ENCODE measurements around the gene SCAMP4. TPM values are rescaled to one million over a fixed set of nuclear protein-coding genes. Genes with fewer than 3 reads are reported as not detected.

Gene SCAMP4
- total RNA-seq, 4 donors from 2014 or later: 49.8 to 144 (median 83.9) TPM

DNA sequence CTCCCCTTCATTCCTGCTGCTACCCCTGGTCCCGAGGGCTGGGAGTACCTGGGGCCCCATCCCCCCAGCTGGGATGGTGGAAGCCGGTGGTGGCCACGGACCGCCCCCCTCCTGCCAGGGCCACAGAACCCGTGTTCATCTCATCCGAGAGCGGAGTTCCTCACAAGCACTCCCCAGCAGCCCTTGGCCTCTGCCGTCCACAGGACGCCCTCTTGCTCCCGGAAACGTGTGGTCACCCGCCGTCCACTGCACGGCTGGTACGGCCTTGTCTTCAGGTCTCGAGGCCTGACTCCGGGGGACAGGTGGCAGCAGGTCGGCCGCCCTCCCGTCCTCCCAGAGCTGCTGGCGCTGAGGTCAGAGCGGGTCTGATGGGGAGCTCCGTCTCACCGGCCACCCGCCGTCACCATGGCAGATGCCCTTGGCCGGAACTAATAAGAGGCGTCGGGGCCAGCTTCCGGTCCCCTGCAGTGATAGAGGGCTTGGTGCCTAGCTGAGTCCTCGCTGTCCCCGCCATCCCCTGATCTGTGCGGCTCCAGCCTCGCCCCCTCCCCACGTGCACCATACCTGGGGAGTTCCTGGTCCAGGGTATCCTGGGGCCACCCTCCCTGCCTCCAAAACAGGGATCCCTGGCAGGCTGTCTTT, 19.2 kb downstream of the SCAMP4 start:
- Histone ChIP-seq H3K4me1 (peaks cover 0 to 7% (median 0%) of the 10 kb centered on the region in 3 donors), H3K36me3 (peaks cover 12 to 68% (median 19%) of the 10 kb centered on the region in 3 donors), H3K9me3 (no peaks in the 10 kb centered on the region), H3K4me3 (no peak overlapping the region), H3K27me3 (no peaks in the 10 kb centered on the region), H3K27ac (no peak overlapping the region)
- intact Hi-C loops (cut with DNase I): no loop called here
- no peak for TF ChIP-seq POLR2A (IDR thresholded peaks at IDR 0.05)
- TF ChIP-seq, protein P1, sequence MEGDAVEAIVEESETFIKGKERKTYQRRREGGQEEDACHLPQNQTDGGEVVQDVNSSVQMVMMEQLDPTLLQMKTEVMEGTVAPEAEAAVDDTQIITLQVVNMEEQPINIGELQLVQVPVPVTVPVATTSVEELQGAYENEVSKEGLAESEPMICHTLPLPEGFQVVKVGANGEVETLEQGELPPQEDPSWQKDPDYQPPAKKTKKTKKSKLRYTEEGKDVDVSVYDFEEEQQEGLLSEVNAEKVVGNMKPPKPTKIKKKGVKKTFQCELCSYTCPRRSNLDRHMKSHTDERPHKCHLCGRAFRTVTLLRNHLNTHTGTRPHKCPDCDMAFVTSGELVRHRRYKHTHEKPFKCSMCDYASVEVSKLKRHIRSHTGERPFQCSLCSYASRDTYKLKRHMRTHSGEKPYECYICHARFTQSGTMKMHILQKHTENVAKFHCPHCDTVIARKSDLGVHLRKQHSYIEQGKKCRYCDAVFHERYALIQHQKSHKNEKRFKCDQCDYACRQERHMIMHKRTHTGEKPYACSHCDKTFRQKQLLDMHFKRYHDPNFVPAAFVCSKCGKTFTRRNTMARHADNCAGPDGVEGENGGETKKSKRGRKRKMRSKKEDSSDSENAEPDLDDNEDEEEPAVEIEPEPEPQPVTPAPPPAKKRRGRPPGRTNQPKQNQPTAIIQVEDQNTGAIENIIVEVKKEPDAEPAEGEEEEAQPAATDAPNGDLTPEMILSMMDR (IDR thresholded peaks at IDR 0.05): no peak
- no peak for DNase-seq
- WGBS, 2 donors: 85% methylated on average over 5 of the region's 35 CpGs; no CpG with 5 or more reads in 1 of the 2 donors

DNA sequence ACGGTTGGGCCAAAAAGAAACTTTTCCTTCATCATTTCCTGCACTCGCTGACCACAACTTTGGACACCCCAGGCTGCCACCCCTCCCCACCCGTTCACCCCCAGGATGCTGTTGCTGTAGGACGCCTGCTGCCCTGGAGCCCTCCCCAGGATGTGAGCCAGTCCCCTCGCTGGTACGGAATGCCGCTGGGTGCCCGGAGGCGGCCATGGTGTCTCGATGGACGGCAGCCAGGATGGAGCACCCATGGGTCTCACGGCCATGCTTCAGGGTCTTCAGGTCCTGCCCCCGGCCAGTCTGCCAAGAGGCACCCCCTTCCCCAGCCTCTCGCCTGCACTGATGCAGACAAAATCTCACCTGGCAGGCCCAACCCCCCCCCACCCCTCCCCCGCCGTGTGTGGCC, 20.3 kb downstream of the SCAMP4 start:
- H3K36me3 ChIP-seq: peaks cover 10 to 57% (median 18%) of the 10 kb centered on the region in 3 donors
- DNase-seq: no peak
- intact Hi-C loops (cut with DNase I): no loop called here
- H3K4me3 ChIP-seq: no peak overlapping the region
- no peak for TF ChIP-seq POLR2A (IDR thresholded peaks at IDR 0.05)
- TF ChIP-seq, protein P1 (IDR thresholded peaks at IDR 0.05): no peak
- no peak overlapping the region for H3K27ac ChIP-seq
- no peaks in the 10 kb centered on the region for H3K9me3 ChIP-seq
- WGBS, 2 donors: 85 to 90% methylated on average over 9 to 12 of the region's 16 CpGs
- H3K4me1 ChIP-seq: peaks cover 6 to 16% (median 7%) of the 10 kb centered on the region in 3 donors
- no peaks in the 10 kb centered on the region for H3K27me3 ChIP-seq

GRCh38 chr19:1929021-1929742, 24.0 kb downstream of the SCAMP4 start:
- no peak for TF ChIP-seq POLR2A (IDR thresholded peaks at IDR 0.05)
- TF ChIP-seq, protein P1 (IDR thresholded peaks at IDR 0.05): peak; percentile 85 to 95 (median 90)
- WGBS, 2 donors: 29 to 43% methylated on average over 5 to 14 of the region's 42 CpGs
- Histone ChIP-seq H3K9me3 (no peaks in the 10 kb centered on the region), H3K4me1 (peaks cover 6 to 16% (median 7%) of the 10 kb centered on the region in 3 donors), H3K27ac (peak overlapping the region in 1 of 4 donors; percentile 43), H3K27me3 (no peaks in the 10 kb centered on the region), H3K4me3 (peak overlapping the region; percentile 0 to 56 (median 36)), H3K36me3 (peaks cover 4 to 21% (median 9%) of the 10 kb centered on the region in 3 donors)
- intact Hi-C loops (cut with DNase I): no loop called here
- no peak for DNase-seq

DNA sequence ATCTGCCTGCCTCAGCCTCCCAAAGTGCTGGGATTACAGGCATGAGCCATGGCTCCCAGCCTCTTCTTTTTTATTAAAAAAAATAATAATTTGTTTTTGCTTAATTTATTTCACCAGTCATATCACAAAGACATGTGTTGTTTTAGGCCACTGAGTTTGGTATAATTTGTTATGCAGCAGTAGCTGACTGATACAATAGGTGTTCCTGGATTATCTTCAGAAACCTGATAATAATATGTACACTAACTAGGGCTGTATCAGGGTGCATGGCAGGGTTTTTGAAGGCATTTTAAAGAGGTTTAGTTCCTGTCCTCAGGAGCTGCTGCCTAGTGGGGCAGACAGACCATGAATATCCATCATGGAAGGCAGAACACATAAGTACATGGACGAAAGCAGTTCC, 26.2 kb downstream of the SCAMP4 start:
- Histone ChIP-seq H3K36me3 (no peaks in the 10 kb centered on the region), H3K27ac (no peak overlapping the region), H3K4me3 (no peak overlapping the region), H3K27me3 (no peaks in the 10 kb centered on the region), H3K4me1 (peaks cover 6 to 26% (median 7%) of the 10 kb centered on the region in 3 donors), H3K9me3 (no peaks in the 10 kb centered on the region)
- intact Hi-C loops (cut with DNase I): no loop called here
- DNase-seq: no peak
- WGBS, 2 donors: 86 to 100% methylated on average over 1 of the region's 1 CpG
- TF ChIP-seq POLR2A (IDR thresholded peaks at IDR 0.05): no peak
- TF ChIP-seq, protein P1 (IDR thresholded peaks at IDR 0.05): no peak

GRCh38 chr19:1932395-1932794, 27.2 kb downstream of the SCAMP4 start:
- 70 to 80% methylated on average over 5 of the region's 8 CpGs for WGBS, 2 donors
- Histone ChIP-seq H3K27ac (no peak overlapping the region), H3K4me1 (peaks cover 6 to 27% (median 7%) of the 10 kb centered on the region in 3 donors), H3K36me3 (no peaks in the 10 kb centered on the region), H3K4me3 (no peak overlapping the region), H3K9me3 (no peaks in the 10 kb centered on the region), H3K27me3 (no peaks in the 10 kb centered on the region)
- TF ChIP-seq, protein P1 (IDR thresholded peaks at IDR 0.05): no peak
- no peak for TF ChIP-seq POLR2A (IDR thresholded peaks at IDR 0.05)
- no peak for DNase-seq
- intact Hi-C loops (cut with DNase I): no loop called here

Measured in esophagus squamous epithelium (tissue), 5 donors.